Measurements from ENCODE around the gene MCOLN2.

MCOLN2 gene

DNA sequence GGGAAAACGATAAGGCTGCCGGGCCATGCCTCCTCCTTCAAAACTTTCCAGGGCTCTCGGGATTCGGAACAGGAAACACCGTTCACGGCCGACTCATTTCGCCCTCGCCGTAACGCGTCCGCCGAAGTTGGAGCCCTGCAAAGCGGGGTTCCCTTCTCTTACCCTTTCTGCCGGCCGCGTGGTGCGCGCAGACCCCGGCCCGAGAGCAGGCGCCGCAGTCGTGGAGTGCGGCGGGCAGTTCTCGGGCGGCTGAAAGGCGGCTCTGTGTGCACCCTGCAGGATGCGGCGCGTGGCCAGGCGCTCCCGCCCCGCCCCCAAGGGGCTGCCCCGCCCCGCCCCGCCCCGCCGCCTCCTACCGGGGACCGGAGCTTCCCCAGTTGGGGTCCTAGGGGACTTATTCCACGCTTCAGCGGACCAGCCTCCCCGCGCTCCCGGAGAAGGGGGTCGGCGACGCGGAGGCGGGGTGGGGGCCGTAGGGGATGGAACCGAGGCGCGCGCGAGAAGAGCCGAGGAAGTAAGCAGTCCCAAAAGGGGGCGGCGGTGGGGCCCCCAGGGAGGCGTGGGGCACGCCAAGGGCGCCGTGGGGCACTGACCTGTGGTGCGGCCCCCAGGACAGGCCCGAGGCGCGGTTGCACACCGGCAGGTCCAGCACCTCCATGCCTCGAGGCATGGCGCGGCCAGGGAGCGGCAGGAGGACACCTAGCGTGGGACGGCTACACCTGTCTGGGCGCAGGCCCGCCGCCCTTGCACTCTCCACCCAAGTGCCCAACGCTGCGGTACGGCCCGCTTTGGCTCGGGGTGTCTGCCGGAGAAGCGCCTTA, at the start of gene MCOLN2:
MCOLN2 (minus strand) TSS at position 268 of the 821 bp plus-strand sequence; CDS start at position 27, 241 bp downstream.
- H3K36me3 ChIP-seq (ENCODE audit: control insufficient read depth in 2 of 2, insufficient read depth in 2 of 2, low read length in 2 of 2), result no peaks in the 10 kb centered on the region
- H3K9ac ChIP-seq (ENCODE audit: low read length in 2 of 2), result peak within 1 kb of the TSS in 1 of 2 donors; percentile 51
- H3K27me3 ChIP-seq (ENCODE audit: control insufficient read depth in 1 of 2, insufficient read depth in 2 of 2, low read length in 2 of 2), result peaks cover 22 to 34% of the 10 kb centered on the region in 2 donors
- H3K9me3 ChIP-seq (ENCODE audit: control insufficient read depth in 2 of 2, low read length in 2 of 2), result no peaks in the 10 kb centered on the region
- peak within 1 kb of the TSS; percentile 71 to 77 for H3K4me3 ChIP-seq (ENCODE audit: low read length in 2 of 2)
- H3K27ac ChIP-seq (ENCODE audit: low read length), result no peak within 1 kb of the TSS
- H3K4me1 ChIP-seq (ENCODE audit: control insufficient read depth, insufficient read depth, low read length), result peaks cover 15% of the 10 kb centered on the region

DNA sequence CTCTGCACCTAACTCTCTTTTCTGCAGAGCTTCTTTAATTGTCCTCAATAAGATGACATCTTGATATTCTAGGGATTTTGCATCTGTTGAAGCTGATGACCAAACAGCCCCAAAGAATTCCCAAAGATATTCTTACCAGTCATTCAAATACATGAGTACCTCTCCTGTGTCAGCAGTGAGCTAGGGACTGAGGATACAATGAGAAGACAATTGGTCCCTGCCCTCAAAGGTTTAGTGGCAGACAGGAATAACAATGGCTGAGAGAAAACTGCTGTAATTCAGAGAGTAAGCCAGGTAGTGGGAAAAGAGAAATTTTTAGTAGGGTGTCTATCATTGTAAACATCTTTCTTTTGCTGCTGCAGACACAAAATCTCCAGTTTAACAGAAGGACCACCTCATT, 45.5 kb upstream of the MCOLN2 start:
- H3K9me3 ChIP-seq (ENCODE audit: control insufficient read depth in 2 of 2, low read length in 2 of 2), result no peaks in the 10 kb centered on the region
- H3K27ac ChIP-seq (ENCODE audit: low read length), result no peak overlapping the region
- H3K4me1 ChIP-seq (ENCODE audit: control insufficient read depth, insufficient read depth, low read length), result no peaks in the 10 kb centered on the region
- H3K4me3 ChIP-seq (ENCODE audit: low read length in 2 of 2), result no peak overlapping the region
- H3K27me3 ChIP-seq (ENCODE audit: control insufficient read depth in 1 of 2, insufficient read depth in 2 of 2, low read length in 2 of 2), result peaks cover 9 to 16% of the 10 kb centered on the region in 2 donors
- no peak overlapping the region for H3K9ac ChIP-seq (ENCODE audit: low read length in 2 of 2)
- no peaks in the 10 kb centered on the region for H3K36me3 ChIP-seq (ENCODE audit: control insufficient read depth in 2 of 2, insufficient read depth in 2 of 2, low read length in 2 of 2)

DNA sequence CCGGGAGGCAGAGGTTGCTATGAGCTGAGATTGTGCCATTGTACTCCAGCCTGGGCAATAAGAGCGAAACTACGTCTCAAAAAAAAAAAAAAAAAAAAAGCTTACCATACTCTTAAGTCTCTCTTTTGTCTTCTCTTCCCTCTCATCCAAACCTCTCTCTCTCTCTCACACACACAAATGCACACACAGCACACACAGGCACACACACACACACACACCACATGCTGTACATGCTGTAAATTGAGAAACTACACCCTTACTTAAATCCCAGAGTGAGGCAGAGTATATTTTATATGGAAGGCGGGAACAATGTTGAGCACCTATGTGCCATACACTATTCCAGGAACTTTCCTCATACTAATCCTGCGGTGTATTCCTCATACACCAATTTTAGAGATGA, 44.9 kb upstream of the MCOLN2 start:
- H3K4me1 ChIP-seq (ENCODE audit: control insufficient read depth, insufficient read depth, low read length), result no peaks in the 10 kb centered on the region
- peaks cover 4 to 11% of the 10 kb centered on the region in 2 donors for H3K27me3 ChIP-seq (ENCODE audit: control insufficient read depth in 1 of 2, insufficient read depth in 2 of 2, low read length in 2 of 2)
- no peak overlapping the region for H3K9ac ChIP-seq (ENCODE audit: low read length in 2 of 2)
- H3K27ac ChIP-seq (ENCODE audit: low read length), result no peak overlapping the region
- H3K4me3 ChIP-seq (ENCODE audit: low read length in 2 of 2), result no peak overlapping the region
- no peaks in the 10 kb centered on the region for H3K9me3 ChIP-seq (ENCODE audit: control insufficient read depth in 2 of 2, low read length in 2 of 2)
- no peaks in the 10 kb centered on the region for H3K36me3 ChIP-seq (ENCODE audit: control insufficient read depth in 2 of 2, insufficient read depth in 2 of 2, low read length in 2 of 2)

DNA sequence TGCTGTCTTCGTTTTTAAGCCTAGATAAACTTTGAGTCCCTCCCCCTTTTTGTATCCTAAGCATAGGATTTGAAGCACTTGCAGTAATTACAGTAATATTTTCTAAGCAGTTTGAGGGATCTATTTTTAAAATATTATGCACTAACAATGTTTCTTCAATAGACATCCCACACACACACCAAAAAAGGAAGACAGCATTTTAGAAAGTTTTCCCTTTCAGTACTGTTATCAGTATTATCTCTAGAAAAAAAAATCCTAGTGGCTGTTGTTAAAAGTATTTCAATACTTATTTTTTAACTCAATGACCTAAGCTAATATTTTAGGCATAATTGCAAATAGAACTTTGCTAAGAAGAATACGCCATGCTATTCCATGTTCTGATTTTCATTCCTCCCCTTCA, 36.3 kb upstream of the MCOLN2 start:
- Histone ChIP-seq H3K27ac (ENCODE audit: low read length) (no peak overlapping the region), H3K36me3 (ENCODE audit: control insufficient read depth in 2 of 2, insufficient read depth in 2 of 2, low read length in 2 of 2) (no peaks in the 10 kb centered on the region), H3K27me3 (ENCODE audit: control insufficient read depth in 1 of 2, insufficient read depth in 2 of 2, low read length in 2 of 2) (no peaks in the 10 kb centered on the region), H3K9me3 (ENCODE audit: control insufficient read depth in 2 of 2, low read length in 2 of 2) (no peaks in the 10 kb centered on the region), H3K4me1 (ENCODE audit: control insufficient read depth, insufficient read depth, low read length) (no peaks in the 10 kb centered on the region), H3K4me3 (ENCODE audit: low read length in 2 of 2) (no peak overlapping the region), H3K9ac (ENCODE audit: low read length in 2 of 2) (no peak overlapping the region)

DNA sequence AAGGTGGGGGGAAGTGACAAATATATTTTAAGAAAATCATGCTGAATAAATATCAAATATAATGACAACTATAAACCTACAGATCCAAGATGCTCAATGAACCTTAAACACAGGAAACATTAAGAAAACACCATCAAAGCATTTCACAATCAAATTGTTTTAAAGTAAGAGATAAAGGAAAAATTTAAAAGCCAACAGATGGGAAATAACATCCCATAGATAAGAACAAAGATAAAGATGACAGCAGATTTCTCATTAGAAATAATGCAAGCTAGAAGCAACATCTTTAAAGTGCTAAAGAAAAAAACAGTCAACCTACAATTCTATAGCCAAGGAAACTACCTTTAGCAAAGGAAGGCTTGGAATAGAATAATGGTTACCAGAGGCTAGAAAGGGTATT, 33.6 kb upstream of the MCOLN2 start:
- Histone ChIP-seq H3K4me3 (ENCODE audit: low read length in 2 of 2) (no peak overlapping the region), H3K9me3 (ENCODE audit: control insufficient read depth in 2 of 2, low read length in 2 of 2) (no peaks in the 10 kb centered on the region), H3K36me3 (ENCODE audit: control insufficient read depth in 2 of 2, insufficient read depth in 2 of 2, low read length in 2 of 2) (no peaks in the 10 kb centered on the region), H3K4me1 (ENCODE audit: control insufficient read depth, insufficient read depth, low read length) (no peaks in the 10 kb centered on the region), H3K27me3 (ENCODE audit: control insufficient read depth in 1 of 2, insufficient read depth in 2 of 2, low read length in 2 of 2) (no peaks in the 10 kb centered on the region), H3K9ac (ENCODE audit: low read length in 2 of 2) (no peak overlapping the region), H3K27ac (ENCODE audit: low read length) (no peak overlapping the region)

DNA sequence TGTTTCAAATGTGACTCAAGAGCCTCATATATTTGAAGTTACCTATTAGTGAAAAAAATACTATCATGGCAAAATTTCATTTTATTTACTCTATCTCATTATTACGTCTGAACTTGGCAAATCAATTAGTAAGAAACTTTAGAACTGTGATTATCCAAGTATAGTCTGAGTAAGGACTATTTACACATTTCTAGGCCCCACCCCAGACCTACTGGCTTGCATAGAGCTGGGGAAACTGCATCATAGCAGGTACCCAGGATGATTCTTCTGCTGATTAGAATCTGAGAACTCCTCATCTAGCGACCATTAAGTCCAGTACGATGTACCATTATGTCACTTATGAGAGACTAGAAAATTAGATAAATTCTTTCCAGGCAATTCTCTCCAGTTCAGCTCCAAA, 31.2 kb upstream of the MCOLN2 start:
- Histone ChIP-seq H3K9ac (ENCODE audit: low read length in 2 of 2) (no peak overlapping the region), H3K9me3 (ENCODE audit: control insufficient read depth in 2 of 2, low read length in 2 of 2) (no peaks in the 10 kb centered on the region), H3K27me3 (ENCODE audit: control insufficient read depth in 1 of 2, insufficient read depth in 2 of 2, low read length in 2 of 2) (no peaks in the 10 kb centered on the region), H3K4me1 (ENCODE audit: control insufficient read depth, insufficient read depth, low read length) (no peaks in the 10 kb centered on the region), H3K4me3 (ENCODE audit: low read length in 2 of 2) (no peak overlapping the region), H3K27ac (ENCODE audit: low read length) (no peak overlapping the region), H3K36me3 (ENCODE audit: control insufficient read depth in 2 of 2, insufficient read depth in 2 of 2, low read length in 2 of 2) (no peaks in the 10 kb centered on the region)

DNA sequence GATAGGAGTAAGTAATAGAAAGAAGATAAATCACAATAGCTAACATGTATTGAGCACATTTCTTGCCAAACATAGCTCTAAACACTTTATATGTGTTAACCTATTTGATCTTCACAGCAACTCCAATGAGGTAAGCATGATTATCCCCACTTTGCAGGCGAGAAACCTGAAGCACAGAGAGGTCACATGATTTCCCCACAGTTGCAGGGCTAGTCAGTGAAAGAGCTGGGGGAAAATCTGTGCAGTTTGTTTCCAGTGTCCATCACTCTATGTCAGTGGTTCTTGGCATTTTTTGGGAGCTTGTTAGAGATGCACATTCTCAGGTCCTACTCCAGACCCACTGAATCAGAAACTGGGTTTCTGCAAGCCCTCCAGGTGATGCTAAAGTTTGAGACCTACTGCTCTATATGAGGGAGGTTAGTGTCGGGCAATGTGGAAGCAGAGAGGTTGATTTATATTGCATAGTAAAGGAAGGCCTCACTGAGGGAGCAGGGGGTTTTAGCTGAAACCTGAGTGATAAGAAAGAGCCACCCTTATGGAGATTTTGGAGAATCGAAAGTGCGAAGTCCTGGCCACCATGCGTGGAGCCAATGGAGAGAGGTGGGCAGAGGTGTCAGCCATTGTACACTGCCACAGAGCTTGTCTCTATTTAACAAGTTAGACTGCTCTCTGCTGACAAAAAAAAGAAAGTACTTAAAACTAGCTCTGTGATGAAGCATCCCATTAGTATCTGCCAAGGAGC, 30.5 kb upstream of the MCOLN2 start:
- Histone ChIP-seq H3K9ac (ENCODE audit: low read length in 2 of 2) (no peak overlapping the region), H3K27me3 (ENCODE audit: control insufficient read depth in 1 of 2, insufficient read depth in 2 of 2, low read length in 2 of 2) (no peaks in the 10 kb centered on the region), H3K36me3 (ENCODE audit: control insufficient read depth in 2 of 2, insufficient read depth in 2 of 2, low read length in 2 of 2) (no peaks in the 10 kb centered on the region), H3K4me1 (ENCODE audit: control insufficient read depth, insufficient read depth, low read length) (no peaks in the 10 kb centered on the region), H3K4me3 (ENCODE audit: low read length in 2 of 2) (no peak overlapping the region), H3K9me3 (ENCODE audit: control insufficient read depth in 2 of 2, low read length in 2 of 2) (no peaks in the 10 kb centered on the region), H3K27ac (ENCODE audit: low read length) (no peak overlapping the region)

DNA sequence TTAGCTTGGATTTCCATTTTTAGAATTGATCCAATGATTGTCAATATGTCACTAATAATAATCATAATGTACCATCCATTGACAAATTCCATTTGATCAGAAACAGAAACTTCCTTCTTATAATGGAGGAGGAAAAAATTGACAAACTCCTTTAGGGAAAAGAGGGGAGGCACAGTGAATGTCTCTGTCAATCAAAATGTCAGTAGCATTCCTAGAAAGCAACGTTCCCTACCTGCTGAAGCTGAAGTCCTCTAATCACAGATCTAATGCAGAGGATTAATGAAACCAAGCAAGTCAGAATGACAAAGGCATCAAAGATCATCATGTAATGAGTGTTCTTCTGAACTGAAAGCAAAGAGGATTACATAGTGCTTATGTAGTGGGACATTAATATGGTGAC, 29.0 kb upstream of the MCOLN2 start:
- Histone ChIP-seq H3K4me3 (ENCODE audit: low read length in 2 of 2) (no peak overlapping the region), H3K4me1 (ENCODE audit: control insufficient read depth, insufficient read depth, low read length) (no peaks in the 10 kb centered on the region), H3K9me3 (ENCODE audit: control insufficient read depth in 2 of 2, low read length in 2 of 2) (no peaks in the 10 kb centered on the region), H3K36me3 (ENCODE audit: control insufficient read depth in 2 of 2, insufficient read depth in 2 of 2, low read length in 2 of 2) (no peaks in the 10 kb centered on the region), H3K27me3 (ENCODE audit: control insufficient read depth in 1 of 2, insufficient read depth in 2 of 2, low read length in 2 of 2) (no peaks in the 10 kb centered on the region), H3K9ac (ENCODE audit: low read length in 2 of 2) (no peak overlapping the region), H3K27ac (ENCODE audit: low read length) (no peak overlapping the region)

DNA sequence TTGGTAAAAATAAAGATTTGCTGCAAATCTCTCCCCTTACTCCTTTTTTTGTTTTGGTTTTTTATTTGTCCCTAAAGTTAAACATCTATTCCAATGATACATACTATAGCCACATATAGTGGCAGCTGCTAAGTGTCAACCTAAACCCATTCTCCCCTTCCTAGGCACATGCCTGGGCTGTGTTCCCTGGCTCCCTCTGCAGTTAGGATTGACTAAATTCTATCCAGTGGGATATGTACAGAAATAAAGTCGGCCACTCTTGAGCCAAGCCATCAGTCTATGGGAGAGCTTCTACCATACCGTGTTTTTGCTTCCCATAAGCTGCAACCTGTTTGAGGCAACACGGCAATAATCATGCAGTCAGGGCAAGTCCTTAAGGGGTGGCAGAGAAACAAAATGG, 27.8 kb upstream of the MCOLN2 start:
- H3K9me3 ChIP-seq (ENCODE audit: control insufficient read depth in 2 of 2, low read length in 2 of 2), result no peaks in the 10 kb centered on the region
- no peak overlapping the region for H3K4me3 ChIP-seq (ENCODE audit: low read length in 2 of 2)
- H3K27ac ChIP-seq (ENCODE audit: low read length), result no peak overlapping the region
- no peak overlapping the region for H3K9ac ChIP-seq (ENCODE audit: low read length in 2 of 2)
- no peaks in the 10 kb centered on the region for H3K27me3 ChIP-seq (ENCODE audit: control insufficient read depth in 1 of 2, insufficient read depth in 2 of 2, low read length in 2 of 2)
- no peaks in the 10 kb centered on the region for H3K4me1 ChIP-seq (ENCODE audit: control insufficient read depth, insufficient read depth, low read length)
- no peaks in the 10 kb centered on the region for H3K36me3 ChIP-seq (ENCODE audit: control insufficient read depth in 2 of 2, insufficient read depth in 2 of 2, low read length in 2 of 2)

DNA sequence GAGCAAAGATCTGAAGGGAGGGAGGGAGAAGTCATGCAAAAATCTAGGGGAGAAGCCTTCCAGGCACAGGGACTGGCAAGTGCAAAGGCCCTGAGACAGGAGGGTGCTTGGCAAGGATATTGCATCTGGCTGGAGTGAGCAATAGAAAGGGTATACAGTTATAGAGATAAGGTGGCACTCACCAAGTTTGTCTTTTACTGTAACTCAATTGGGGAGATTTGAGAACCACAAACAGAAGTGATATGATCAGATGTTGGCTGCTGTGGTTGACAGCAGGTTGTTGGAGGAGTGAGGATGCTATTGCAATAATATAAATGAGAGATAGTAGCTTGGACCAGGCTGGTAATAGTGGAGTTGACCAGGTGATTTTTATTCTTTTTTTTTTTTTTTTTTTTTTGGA, 25.8 kb upstream of the MCOLN2 start:
- H3K36me3 ChIP-seq (ENCODE audit: control insufficient read depth in 2 of 2, insufficient read depth in 2 of 2, low read length in 2 of 2), result no peaks in the 10 kb centered on the region
- no peak overlapping the region for H3K27ac ChIP-seq (ENCODE audit: low read length)
- no peak overlapping the region for H3K9ac ChIP-seq (ENCODE audit: low read length in 2 of 2)
- no peaks in the 10 kb centered on the region for H3K4me1 ChIP-seq (ENCODE audit: control insufficient read depth, insufficient read depth, low read length)
- H3K9me3 ChIP-seq (ENCODE audit: control insufficient read depth in 2 of 2, low read length in 2 of 2), result no peaks in the 10 kb centered on the region
- no peak overlapping the region for H3K4me3 ChIP-seq (ENCODE audit: low read length in 2 of 2)
- no peaks in the 10 kb centered on the region for H3K27me3 ChIP-seq (ENCODE audit: control insufficient read depth in 1 of 2, insufficient read depth in 2 of 2, low read length in 2 of 2)

DNA sequence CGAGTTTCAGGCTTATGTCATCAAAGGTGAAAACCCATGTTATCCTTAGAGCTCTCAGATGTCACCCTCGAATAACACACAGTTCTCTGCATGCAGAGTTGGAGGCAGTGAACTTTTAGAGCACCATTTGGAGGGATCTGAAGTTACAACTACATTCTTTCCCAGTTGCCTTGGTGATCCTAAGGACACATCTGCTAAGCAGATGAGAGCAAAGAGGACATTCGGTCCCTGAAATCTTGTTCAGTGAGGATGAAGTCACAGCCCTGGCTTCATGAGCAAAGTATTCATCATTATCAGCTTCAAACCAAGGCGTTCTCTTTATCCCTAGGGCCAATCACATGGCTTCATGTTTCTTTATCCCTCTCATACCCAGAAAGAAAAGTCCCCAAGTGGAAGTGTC, 23.1 kb upstream of the MCOLN2 start:
- no peak overlapping the region for H3K4me3 ChIP-seq (ENCODE audit: low read length in 2 of 2)
- no peaks in the 10 kb centered on the region for H3K9me3 ChIP-seq (ENCODE audit: control insufficient read depth in 2 of 2, low read length in 2 of 2)
- no peak overlapping the region for H3K9ac ChIP-seq (ENCODE audit: low read length in 2 of 2)
- H3K27ac ChIP-seq (ENCODE audit: low read length), result no peak overlapping the region
- H3K4me1 ChIP-seq (ENCODE audit: control insufficient read depth, insufficient read depth, low read length), result no peaks in the 10 kb centered on the region
- no peaks in the 10 kb centered on the region for H3K36me3 ChIP-seq (ENCODE audit: control insufficient read depth in 2 of 2, insufficient read depth in 2 of 2, low read length in 2 of 2)
- no peaks in the 10 kb centered on the region for H3K27me3 ChIP-seq (ENCODE audit: control insufficient read depth in 1 of 2, insufficient read depth in 2 of 2, low read length in 2 of 2)

Data from stomach smooth muscle (tissue), 2 donors.